HepG2 (cell line): ENCODE results near the gene SERPINB1. TPM values are rescaled to one million over a fixed set of nuclear protein-coding genes. Genes with fewer than 3 reads are reported as not detected.

Experiments used
- ATF5 ChIP-seq: sonication (generic); formaldehyde crosslinking; IDR thresholded peaks from 2 replicates; pipeline ENCODE4 v1.4.0; 2020; ENCODE audit warnings: mild to moderate bottlenecking, low read depth, missing genetic modification reagents
- CAMTA2 ChIP-seq: sonication (generic); formaldehyde crosslinking; IDR thresholded peaks from 2 replicates; pipeline ENCODE4 v1.4.0; 2020; ENCODE audit warnings: mild to moderate bottlenecking, missing genetic modification reagents, borderline replicate concordance
- CENPBD1 ChIP-seq: sonication (generic); formaldehyde crosslinking; IDR thresholded peaks from 2 replicates; pipeline ENCODE4 v1.8.0; 2022; ENCODE audit warnings: missing genetic modification reagents, low read depth, mild to moderate bottlenecking, borderline replicate concordance
- GABPA ChIP-seq, 2 experiments: IDR thresholded peaks; 2 replicates each; pipeline ENCODE4 v1.6.1; 2011 to 2016; ENCODE audit warnings: low read depth in 2 of 2, low read length in 1 of 2, missing biosample characterization in 1 of 2, missing genetic modification characterization in 1 of 2
- GABPB1 ChIP-seq: IDR thresholded peaks from 2 replicates; pipeline ENCODE4 v1.6.1; 2016; ENCODE audit warnings: mild to moderate bottlenecking, missing genetic modification reagents, moderate library complexity, missing compliant biosample characterization
- HDAC1 ChIP-seq: sonication (generic); formaldehyde crosslinking; IDR thresholded peaks from 2 replicates; pipeline ENCODE4 v1.5.1; 2020; ENCODE audit warnings: mild to moderate bottlenecking, missing genetic modification reagents
- NFE2L1 ChIP-seq: sonication (generic); formaldehyde crosslinking; IDR thresholded peaks from 2 replicates; pipeline ENCODE4 v1.4.0; 2020; ENCODE audit warnings: missing genetic modification reagents, mild to moderate bottlenecking, borderline replicate concordance
- NFKB2 ChIP-seq: sonication (generic); formaldehyde crosslinking; IDR thresholded peaks from 2 replicates; pipeline ENCODE4 v1.4.0; 2020; ENCODE audit warnings: missing genetic modification reagents, borderline replicate concordance
- RBFOX2 ChIP-seq: fragments of 200-400 bp; formaldehyde crosslinking; IDR thresholded peaks from 2 replicates; pipeline ENCODE4 v1.6.1; 2017; ENCODE audit warnings: low read depth, mild to moderate bottlenecking, low read length
- TARDBP ChIP-seq: sonication (generic); formaldehyde crosslinking; IDR thresholded peaks from 2 replicates; pipeline ENCODE4 v1.8.0; 2022; ENCODE audit warnings: mild to moderate bottlenecking, missing genetic modification reagents
- ZBTB44 ChIP-seq: sonication (generic); formaldehyde crosslinking; IDR thresholded peaks from 2 replicates; pipeline ENCODE4 v1.4.0; 2020; ENCODE audit warnings: missing genetic modification reagents
- ZBTB46 ChIP-seq: sonication (generic); formaldehyde crosslinking; IDR thresholded peaks from 2 replicates; pipeline ENCODE4 v1.4.0; 2020; ENCODE audit warnings: mild to moderate bottlenecking, missing genetic modification reagents, borderline replicate concordance
- ZFP36L1 ChIP-seq: sonication (generic); formaldehyde crosslinking; IDR thresholded peaks from 2 replicates; pipeline ENCODE4 v1.8.0; 2022; ENCODE audit warnings: mild to moderate bottlenecking, missing genetic modification reagents, moderate library complexity
- ZFP62 ChIP-seq: sonication (generic); formaldehyde crosslinking; IDR thresholded peaks from 2 replicates; pipeline ENCODE4 v1.4.0; 2020; ENCODE audit warnings: missing genetic modification reagents
- ZNF138 ChIP-seq: sonication (generic); formaldehyde crosslinking; IDR thresholded peaks from 2 replicates; pipeline ENCODE4 v1.5.0; 2020; ENCODE audit warnings: mild to moderate bottlenecking, low read depth, missing genetic modification reagents
- ZNF33B ChIP-seq: sonication (generic); formaldehyde crosslinking; IDR thresholded peaks from 2 replicates; pipeline ENCODE4 v1.5.1; 2020; ENCODE audit warnings: mild to moderate bottlenecking, missing genetic modification reagents
- ZNF382 ChIP-seq: sonication (generic); formaldehyde crosslinking; IDR thresholded peaks from 2 replicates; pipeline ENCODE4 v1.5.0; 2020; ENCODE audit warnings: missing genetic modification reagents, mild to moderate bottlenecking, borderline replicate concordance
- ZNF660 ChIP-seq: sonication (generic); formaldehyde crosslinking; IDR thresholded peaks from 2 replicates; pipeline ENCODE4 v1.5.1; 2020; ENCODE audit warnings: mild to moderate bottlenecking, low read depth, missing genetic modification reagents, borderline replicate concordance
- ZNF704 ChIP-seq: sonication (generic); formaldehyde crosslinking; IDR thresholded peaks from 2 replicates; pipeline ENCODE4 v1.8.1; 2023; ENCODE audit warnings: mild to moderate bottlenecking, inconsistent platforms, moderate library complexity, missing genetic modification reagents, borderline replicate concordance
- ZNF775 ChIP-seq: sonication (generic); formaldehyde crosslinking; IDR thresholded peaks from 2 replicates; pipeline ENCODE4 v1.4.0; 2020; ENCODE audit warnings: missing genetic modification reagents, mild to moderate bottlenecking, moderate library complexity, borderline replicate concordance
- ZNF780A ChIP-seq: sonication (generic); formaldehyde crosslinking; IDR thresholded peaks from 2 replicates; pipeline ENCODE4 v1.8.0; 2022; ENCODE audit warnings: mild to moderate bottlenecking, missing genetic modification reagents, moderate library complexity
- ZSCAN20 ChIP-seq: sonication (generic); formaldehyde crosslinking; IDR thresholded peaks from 2 replicates; pipeline ENCODE4 v1.4.0; 2020; ENCODE audit warnings: missing genetic modification reagents, mild to moderate bottlenecking, borderline replicate concordance
- polyA plus RNA-seq, 8 experiments: library from polyadenylated mRNA; depleted of rRNA in 3 of 8; stranded (reverse) in 7 of 8; unstranded in 1 of 8; fragments of >200 nt; fragmentation: Illumina TruSeq in 4 of 8; extraction: Trizol in 4 of 8; gene quantifications; 2 replicates each; pipeline versions ENCODE4 v1.2.1 to v1.2.3, GENCODE V29; 2011 to 2016; ENCODE audit warnings: low read depth in 4 of 8, missing spikeins in 1 of 8, mixed read lengths in 1 of 8; ENCODE audit not compliant: insufficient read depth in 1 of 8
- total RNA-seq, 5 experiments: library from RNA; depleted of rRNA; stranded (reverse); fragments of >200 nt; fragmentation: Illumina TruSeq; extraction: Trizol; gene quantifications; 2 replicates each; pipeline ENCODE4 v1.2.3, GENCODE V29; 2016; ENCODE audit warnings: low read depth in 1 of 5

Gene SERPINB1
- total and polyA plus RNA-seq, 2 of the 13 experiments (the other 11 are each of a cell fraction or from before 2014, with no cell fraction given) = 41.4 to 60.5 TPM

- TF ChIP-seq ZBTB46 (no peak), ZFP36L1 (CRISPR knock-in tag) (no peak), ZNF138 (CRISPR knock-in tag) (no peak), NFE2L1 (CRISPR knock-in tag) (peak; percentile 73; the same call in 1 of the 2 replicates), RBFOX2 (no peak), ZNF775 (CRISPR knock-in tag) (no peak), ATF5 (CRISPR knock-in tag) (no peak), ZFP62 (CRISPR knock-in tag) (no peak), CAMTA2 (CRISPR knock-in tag) (no peak), ZNF382 (CRISPR knock-in tag) (no peak), CENPBD1 (CRISPR knock-in tag) (no peak), TARDBP (CRISPR knock-in tag) (no peak), ZNF704 (CRISPR knock-in tag) (no peak), ZBTB44 (no peak), NFKB2 (CRISPR knock-in tag) (no peak), GABPB1 (CRISPR knock-in tag) (peak; percentile 36; the same call in 1 of the 2 replicates), ZNF660 (no peak), ZSCAN20 (CRISPR knock-in tag) (no peak), HDAC1 (CRISPR knock-in tag) (peak; percentile 54; the same call in 1 of the 2 replicates), ZNF33B (CRISPR knock-in tag) (no peak), ZNF780A (no peak), GABPA (IDR thresholded peaks at IDR 0.05; ENCODE audit: low read depth, low read length) (no peak), GABPA (CRISPR knock-in tag; IDR thresholded peaks at IDR 0.05; ENCODE audit: low read depth) (no peak)
Measured at GRCh38 chr6:2877057-2877882, 35.6 kb upstream of the SERPINB1 start (continued).
